GM19193 (cell line): Measurements from ENCODE around the gene WBP2NL.
A peak's percentile ranks its signal among the peaks of the same experiment; 100 is the strongest.

Source experiments
- POLR2A ChIP-seq: IDR thresholded peaks from 4 replicates; pipeline ENCODE4 v1.6.1; 2011; ENCODE audit not compliant: insufficient read depth, insufficient read length; ENCODE audit errors: extremely low read depth

The WBP2NL gene, protein sequence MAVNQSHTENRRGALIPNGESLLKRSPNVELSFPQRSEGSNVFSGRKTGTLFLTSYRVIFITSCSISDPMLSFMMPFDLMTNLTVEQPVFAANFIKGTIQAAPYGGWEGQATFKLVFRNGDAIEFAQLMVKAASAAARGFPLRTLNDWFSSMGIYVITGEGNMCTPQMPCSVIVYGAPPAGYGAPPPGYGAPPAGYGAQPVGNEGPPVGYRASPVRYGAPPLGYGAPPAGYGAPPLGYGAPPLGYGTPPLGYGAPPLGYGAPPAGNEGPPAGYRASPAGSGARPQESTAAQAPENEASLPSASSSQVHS

DNA sequence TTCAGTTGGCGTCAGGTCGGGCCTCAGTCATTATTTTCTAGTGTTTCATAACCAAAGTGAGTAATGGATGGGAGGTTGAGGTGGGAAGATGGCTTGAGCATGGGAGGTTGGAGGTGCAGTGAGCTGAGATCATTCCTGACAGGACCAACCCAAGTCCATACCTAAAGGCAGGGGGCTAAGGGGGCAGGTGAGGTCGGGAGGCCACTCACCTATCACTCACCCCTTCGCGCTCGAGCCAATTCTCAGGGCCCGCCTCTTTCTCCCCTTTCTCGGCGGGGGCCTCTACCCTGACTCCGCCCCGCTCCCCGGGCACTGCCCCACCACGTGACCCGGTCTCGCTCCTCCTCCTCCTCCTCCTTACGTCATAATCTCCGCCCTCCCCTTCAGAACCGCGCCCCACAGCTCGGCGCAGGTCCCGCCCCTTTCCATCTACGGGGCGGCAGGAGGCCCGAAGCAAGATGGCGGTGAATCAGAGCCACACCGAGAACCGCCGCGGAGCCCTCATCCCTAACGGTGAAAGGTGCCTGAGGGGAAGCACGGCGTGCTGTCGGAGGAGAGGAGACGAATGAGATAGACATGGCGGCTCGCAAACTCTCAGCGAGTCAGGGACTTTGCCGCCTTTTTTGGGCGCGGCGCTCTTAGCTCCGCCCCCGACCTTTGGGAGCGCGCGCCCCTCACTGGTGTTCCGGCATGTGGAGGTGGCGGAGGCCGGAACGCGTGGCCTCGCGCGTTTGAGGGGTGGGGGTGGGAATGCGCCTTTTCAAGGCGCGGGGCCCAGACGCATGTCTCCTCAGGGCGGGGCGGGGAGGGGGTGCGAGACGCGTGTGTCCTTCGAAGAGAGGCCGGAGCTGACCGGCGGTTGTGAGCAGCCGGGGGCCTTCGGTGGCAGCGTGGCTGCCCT lies at the start of gene WBP2NL:
TSS of gene WBP2NL (plus strand) at position 428 of the 901 bp plus-strand sequence. CDS start at position 459, 31 bp downstream.
- TF ChIP-seq POLR2A, result peak; percentile 77

DNA sequence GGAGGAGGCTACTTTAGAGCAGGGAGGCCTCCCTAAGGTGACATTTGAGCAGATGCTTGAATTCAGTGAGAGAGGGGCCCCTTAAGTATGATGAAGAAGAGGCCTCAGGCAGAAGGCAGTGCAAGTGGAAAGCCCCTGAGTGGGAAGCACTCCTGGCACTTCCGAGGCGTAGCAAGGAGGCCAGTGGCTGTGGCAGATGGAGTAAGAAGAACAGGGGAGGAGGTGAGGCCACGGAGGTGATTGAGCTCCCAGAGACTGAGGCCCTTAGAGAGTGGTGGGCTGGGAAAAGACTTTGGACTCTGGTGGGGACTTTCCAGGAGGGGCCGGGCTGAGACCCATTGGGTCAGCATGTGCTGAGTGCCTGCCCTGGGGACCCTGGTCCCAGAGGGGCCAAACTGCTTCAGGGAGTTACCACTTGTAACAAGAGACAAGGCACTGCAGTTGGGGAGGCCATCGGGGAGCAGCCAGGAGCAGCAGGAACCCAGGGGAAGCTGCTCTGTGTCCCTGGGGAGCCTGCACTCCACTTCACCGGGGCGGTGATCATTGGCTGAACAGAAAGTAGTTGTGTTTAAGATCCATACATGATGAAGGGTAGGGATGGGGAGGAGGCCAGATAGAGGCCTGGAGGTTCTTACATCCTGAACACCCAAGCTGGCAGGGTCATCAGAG lies 49.2 kb upstream of the WBP2NL start:
- TF ChIP-seq POLR2A, result peak; percentile 44

DNA sequence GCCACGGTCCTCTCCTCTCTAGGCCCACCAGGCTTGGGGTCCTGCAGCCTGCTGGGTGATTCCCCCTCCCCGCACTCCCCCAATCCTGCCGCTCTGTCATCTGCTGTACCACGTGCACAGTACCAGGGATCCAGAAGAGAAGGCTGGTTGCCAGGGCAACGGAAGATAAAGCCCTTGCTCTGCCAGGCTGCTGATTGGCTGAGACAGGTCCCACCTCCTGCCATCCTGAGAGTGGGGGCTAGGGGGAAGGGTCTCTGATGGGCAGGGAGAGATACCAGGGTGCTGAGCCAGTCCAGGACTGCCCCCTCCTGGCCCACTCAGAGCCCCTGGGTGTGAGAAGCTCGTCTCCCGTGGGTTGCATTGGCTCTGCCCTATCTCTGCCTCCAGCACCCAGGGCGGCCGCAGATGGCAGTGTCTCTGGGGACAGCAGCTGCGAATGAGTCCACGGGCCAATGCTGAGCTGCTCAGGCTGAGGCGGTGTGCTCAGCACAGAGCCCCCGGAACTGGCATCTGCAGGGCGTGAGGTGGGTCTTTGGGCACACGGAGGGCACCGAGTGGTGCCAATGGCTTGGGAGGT lies 46.6 kb upstream of the WBP2NL start, which contains the start of gene SMIM45:
TSS of gene SMIM45 (plus strand) at position 253 of the 577 bp plus-strand sequence.
- TF ChIP-seq POLR2A, result no peak

DNA sequence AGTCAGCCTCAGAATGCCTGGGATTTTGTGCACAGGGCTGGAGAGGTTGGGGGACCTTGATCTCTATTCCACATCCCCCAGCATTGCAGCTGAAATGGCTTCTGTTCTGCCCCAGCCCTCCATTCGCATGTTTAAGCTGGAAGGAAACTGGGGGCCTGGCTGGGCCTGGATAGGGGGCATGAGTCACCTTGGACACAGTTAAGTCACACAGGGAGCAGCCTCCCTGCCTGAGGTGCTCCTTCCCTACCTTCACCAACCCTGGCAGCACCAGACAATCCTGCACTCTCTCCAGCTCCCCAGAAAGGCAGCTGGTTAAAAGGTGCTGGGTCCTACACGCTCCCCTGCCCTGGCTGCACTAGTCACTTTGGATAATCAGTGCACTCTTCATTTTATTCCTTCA lies 45.9 kb upstream of the WBP2NL start:
- no peak for TF ChIP-seq POLR2A

DNA sequence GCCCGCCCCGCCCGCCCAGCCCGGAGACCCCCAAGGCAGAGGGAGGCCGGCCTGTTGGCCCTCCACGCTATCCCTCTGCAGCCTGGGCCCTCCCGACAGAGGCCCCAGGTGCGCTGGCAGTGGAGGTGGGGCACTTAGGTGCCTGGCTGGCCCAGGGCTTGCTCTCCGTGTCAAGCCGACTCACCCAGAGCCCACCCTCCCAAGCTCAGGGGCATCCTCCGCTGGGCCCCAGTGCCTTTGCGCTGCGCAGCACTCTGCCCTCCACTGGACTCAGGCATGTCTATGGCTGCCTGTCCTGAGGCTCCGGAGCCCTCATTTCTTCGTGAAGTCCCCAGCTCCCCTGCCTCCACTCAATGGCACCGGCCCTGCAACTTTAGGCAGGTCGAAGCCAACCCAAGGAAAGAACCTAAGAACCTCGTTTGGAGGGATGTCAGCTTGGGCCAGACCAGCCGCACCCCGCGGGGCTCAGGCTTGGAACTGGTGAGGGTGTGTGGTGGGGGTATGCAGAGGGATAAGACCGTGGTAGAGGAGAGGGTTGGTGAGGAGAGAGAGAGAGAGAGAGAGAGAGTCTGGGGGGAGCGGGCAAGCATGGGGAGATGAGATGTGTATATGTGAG lies 40.5 kb upstream of the WBP2NL start:
- no peak for TF ChIP-seq POLR2A

DNA sequence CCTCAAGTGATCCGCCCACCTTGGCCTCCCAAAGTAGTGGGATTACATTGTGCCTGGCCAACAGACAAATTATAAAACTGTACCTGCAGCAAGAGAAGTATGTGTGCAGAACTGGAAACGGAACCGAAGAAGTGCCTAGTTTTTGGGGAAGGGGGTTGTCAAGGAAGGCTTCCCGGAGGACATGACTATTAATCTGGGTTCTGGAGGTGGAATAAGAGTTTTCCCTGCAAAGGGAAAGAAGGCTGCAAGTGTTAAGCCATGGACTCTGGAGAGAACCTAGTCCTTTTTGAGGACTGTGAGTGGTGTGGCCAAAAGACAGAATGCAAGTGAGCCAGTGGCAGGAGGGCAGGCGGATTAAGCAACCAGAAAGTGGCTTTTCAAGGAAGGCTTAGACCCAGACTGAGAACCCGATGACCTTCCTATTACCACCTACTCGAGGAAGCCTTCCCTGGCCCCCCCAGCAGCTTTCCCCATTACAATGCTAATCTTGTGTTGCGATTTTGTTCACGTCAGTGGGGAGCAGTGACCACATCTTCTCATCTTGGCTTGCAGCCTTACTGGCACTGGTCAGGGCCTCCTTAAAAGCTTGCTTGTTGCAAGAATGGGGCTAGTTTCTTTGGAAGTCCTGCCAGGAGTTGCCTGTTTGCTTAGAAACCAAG lies 35.0 kb upstream of the WBP2NL start:
- no peak for TF ChIP-seq POLR2A

DNA sequence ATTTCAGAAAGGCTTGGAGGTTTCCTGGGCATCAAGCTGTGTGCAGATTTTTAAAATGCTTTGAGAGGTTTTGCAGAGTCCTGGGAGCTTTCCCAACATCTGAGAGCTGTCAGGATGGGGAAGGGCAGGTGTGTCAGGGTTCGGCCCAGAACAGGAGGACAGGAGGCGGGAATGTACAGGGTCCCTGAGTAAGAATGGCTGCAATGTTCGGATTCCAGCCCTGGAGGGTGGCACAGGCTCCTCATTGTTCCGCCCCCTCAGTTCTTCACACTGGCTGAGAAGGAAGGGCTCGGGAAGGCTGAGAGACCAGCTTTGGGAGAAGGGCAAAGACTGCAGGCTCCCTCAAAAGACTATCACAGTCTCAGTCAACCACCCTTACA lies 34.5 kb upstream of the WBP2NL start:
- TF ChIP-seq POLR2A, result no peak

DNA sequence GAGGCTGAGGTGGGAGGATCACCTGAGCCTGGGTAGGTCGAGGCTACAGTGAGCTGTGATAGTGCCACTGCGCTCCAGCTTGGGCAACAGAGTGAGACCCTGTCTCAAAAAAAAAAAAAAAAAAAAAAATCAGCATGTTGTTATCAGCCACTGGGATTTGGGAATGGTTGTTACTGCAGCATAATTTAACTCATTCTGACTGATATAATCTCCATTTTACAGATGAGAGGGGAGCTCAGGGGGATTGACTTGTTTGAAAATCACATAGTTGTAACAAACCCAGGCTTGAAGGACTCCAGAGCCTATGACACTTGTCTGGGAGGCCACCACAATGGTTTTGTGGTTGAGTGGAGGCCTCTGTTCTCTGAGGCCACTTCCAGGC lies 32.4 kb upstream of the WBP2NL start:
- no peak for TF ChIP-seq POLR2A

DNA sequence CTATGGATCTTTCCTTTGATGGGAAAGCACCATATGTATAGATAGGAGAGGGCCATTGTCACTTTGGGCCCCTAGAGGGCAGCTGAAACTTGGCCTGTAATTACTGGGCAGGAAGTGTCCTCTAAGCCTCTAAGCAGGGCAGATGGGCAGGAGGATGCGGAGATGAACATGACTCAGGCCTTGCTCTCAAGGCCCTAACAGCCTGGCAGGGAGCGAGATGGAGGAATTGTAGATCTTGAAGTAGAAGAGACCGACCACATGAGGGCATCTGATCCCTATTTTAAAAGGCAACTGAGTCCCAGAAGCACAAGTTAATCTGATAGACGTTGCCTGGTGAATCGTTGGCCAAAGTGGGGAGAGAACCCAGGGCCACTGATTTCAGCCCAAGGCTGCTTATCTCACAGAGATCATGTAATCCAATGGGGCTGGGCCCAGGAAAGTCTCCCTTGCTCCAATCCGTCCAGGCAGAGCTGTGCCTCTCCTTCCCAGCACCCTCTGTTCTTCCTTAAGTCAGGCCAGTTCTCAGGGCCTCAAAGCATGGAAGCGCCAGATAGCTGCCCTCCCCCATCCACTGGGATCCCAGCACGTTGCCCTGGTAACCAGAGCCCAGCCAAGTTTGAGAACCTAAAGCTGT lies 31.9 kb upstream of the WBP2NL start:
- TF ChIP-seq POLR2A, result no peak

DNA sequence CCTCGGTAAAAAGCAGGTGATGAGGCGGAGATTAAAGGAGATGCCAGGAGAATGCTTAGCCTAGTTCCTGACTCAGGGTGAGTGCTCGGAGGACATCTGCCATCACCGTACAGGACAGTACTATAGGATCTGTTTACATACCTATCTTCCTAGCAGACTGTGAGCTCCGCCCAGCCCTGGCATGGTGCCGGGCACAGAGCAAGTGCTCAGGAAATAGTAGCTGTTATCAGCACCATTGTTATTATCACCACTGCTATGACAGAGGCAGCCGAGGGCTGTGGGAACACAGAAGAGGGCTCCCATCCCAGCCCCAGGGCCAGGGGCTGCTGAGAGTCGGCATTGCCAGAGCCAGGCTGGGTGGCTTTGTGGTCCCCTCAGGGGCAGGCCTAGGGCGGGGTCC lies 30.0 kb upstream of the WBP2NL start:
- no peak for TF ChIP-seq POLR2A

DNA sequence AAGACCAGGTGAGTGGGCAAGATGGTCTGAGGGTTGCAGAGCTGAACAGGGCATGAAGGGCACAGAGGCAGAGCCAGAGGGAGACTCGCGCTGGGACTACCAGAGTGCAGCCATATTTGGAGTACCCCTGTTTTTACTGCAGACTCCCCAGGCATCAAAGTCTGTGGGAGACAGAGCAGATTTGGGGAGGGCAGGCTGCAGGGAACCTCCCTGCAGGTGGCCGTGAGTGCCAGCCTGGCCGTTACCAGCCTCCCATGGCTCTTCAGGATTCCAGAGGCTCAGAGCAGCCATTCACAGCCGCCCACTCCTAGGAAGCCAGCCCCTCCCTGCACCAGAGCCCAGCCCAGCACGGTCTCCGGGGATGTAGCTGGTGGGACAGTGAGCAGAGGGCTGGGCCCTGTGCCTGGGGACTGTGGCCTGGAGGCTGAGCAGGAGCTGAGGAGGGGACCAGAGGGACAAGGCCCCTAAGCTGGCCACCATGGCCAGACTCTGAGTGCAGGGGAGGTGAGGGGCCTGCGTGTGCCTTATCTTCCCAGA lies 29.4 kb upstream of the WBP2NL start, which contains the start of gene SEPTIN3:
TSS of gene SEPTIN3 (plus strand) at position 334 of the 537 bp plus-strand sequence. CDS start 2,050 bp downstream, outside the sequence.
- no peak for TF ChIP-seq POLR2A

DNA sequence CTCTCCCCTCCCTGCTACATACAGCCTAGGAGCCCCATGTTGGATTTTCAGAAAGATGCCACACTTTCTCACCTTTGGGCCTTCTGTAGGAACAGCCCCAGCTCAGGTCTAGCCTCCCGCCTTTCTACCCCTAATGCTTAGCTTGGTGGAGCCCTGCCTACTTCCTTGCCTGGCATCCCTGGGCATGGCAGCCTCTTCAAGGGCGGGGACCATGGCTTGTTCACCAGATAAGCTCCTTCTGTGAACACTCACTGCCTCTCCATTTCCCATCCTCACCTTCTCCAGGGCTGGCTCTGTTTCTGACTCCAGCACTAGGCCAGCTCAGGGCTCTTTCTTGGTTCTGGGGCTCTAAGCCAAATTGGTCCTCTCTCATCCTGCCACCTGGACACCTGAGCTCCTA lies 28.0 kb upstream of the WBP2NL start:
- no peak for TF ChIP-seq POLR2A

DNA sequence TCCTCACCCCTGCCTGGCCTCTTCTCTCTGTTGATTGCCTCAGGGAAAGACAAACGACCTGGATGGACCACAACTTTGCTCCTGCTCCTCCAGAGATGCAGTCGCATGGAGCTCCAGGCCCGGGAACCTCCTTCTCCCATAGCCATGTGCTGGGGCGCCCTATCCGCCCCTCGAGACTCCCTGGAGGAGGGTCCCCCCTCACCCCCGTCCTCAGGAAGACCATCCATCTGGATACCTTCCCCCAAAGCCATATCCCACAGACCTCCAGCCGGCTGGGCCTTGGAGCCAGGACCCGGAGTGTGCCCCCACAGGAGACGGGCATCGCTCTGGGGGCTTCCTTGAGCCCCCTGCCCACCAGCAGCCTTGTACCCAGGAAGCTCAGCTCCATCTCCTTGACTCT lies 27.2 kb upstream of the WBP2NL start:
- no peak for TF ChIP-seq POLR2A

DNA sequence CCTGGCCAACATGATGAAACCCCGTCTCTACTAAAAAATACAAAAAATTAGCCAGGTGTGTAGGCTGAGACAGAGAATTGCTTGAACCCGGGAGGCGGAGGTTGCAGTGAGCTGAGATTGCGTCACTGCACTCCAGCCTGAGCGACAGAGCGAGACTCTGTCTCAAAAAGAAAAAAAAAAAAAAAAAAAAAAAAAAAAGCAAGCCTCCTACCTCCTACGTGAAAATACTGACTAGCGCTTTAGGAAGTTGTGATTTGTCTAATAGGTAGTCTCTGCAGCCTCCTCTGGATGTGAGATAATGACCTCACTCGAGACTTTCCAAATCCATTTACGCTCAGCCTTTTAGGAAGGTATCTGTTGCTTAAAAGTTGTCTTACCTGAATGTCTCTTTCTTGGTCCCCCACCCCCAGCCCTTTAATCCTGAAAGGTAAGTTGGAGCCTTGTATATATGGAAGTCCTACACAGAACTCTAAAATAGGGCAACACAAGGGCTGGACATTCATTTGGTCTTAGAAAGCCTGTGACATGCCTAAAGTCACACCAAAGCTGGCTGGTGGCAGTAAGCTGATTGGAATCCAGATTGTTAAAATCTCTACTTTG lies 23.8 kb upstream of the WBP2NL start:
- no peak for TF ChIP-seq POLR2A
